ENCODE measurements around the gene GLB1L.
"Not testable (repeated sequence)": the region's sequence is repeated elsewhere in the genome, so short reads cannot be mapped to it uniquely, and the experiment has no call there.

The GLB1L gene

DNA sequence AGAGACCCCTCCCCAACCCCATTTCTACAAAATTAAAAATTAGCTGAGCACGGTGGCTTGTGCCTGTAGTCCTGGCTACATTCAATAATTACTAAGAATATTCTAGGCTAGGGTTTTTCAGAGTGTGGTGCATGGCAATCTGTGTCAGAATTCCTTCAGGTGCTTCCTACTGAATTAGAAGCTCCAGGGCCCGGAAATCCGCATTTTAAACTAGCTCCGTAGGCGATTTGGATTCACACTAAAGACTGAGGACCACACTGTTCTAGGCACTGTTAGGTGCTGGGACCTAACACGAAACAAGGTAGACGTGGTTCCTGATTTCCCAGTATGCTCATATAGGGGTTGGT is 39.3 kb downstream of the GLB1L start:
- H2AFZ ChIP-seq (ENCODE audit: low read depth, low read length, severe bottlenecking): peak overlapping the region; percentile 82
- peak overlapping the region; percentile 79 for H3K4me2 ChIP-seq (ENCODE audit: low read depth, low read length, poor library complexity, severe bottlenecking)
- H3K27ac ChIP-seq (ENCODE audit: low read depth, low read length): peak overlapping the region; percentile 48

DNA sequence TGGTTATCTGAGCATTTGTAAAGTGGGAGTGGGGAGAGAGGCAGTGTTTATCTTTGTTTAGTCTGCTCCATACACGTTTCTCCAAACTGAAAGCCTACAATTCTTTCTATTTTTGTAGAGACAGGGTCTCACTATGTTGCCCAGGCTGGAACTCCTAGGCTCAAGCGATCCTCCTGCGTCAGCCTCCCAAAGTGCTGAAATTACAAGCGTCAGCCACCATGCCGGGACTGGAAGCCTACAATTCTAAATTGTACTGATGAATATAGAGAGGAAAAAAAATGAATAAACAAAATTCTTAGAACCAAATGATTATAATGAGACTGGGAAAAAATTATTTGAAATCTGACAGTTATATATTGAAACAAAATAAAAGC is 40.1 kb downstream of the GLB1L start:
- Histone ChIP-seq H3K9me2 (replicated peaks; ENCODE audit: insufficient read depth, low read length) (no peaks in the 10 kb centered on the region), H3K4me3 (ENCODE audit: insufficient read depth, low read length, poor library complexity, severe bottlenecking) (no peak overlapping the region), H3K4me2 (ENCODE audit: low read depth, low read length, poor library complexity, severe bottlenecking) (no peak overlapping the region), H3K36me3 (ENCODE audit: low read length) (no peaks in the 10 kb centered on the region), H3F3A (ENCODE audit: insufficient read depth) (no peaks in the 10 kb centered on the region), H3K79me2 (ENCODE audit: insufficient read depth, low read length) (no peaks in the 10 kb centered on the region), H3K9ac (ENCODE audit: low read length) (no peak overlapping the region), H3K27me3 (ENCODE audit: low read length) (no peaks in the 10 kb centered on the region), H4K20me1 (ENCODE audit: low read depth, low read length) (no peaks in the 10 kb centered on the region), H3K27ac (ENCODE audit: low read depth, low read length) (no peak overlapping the region), H2AFZ (ENCODE audit: low read depth, low read length, severe bottlenecking) (no peak overlapping the region), H3K9me3 (ENCODE audit: insufficient read depth, low read length) (no peaks in the 10 kb centered on the region)
- TF ChIP-seq EZH2phosphoT487 (conservative IDR thresholded peaks at IDR 0.05; ENCODE audit: low read length): no peak
- TF ChIP-seq, protein P1, sequence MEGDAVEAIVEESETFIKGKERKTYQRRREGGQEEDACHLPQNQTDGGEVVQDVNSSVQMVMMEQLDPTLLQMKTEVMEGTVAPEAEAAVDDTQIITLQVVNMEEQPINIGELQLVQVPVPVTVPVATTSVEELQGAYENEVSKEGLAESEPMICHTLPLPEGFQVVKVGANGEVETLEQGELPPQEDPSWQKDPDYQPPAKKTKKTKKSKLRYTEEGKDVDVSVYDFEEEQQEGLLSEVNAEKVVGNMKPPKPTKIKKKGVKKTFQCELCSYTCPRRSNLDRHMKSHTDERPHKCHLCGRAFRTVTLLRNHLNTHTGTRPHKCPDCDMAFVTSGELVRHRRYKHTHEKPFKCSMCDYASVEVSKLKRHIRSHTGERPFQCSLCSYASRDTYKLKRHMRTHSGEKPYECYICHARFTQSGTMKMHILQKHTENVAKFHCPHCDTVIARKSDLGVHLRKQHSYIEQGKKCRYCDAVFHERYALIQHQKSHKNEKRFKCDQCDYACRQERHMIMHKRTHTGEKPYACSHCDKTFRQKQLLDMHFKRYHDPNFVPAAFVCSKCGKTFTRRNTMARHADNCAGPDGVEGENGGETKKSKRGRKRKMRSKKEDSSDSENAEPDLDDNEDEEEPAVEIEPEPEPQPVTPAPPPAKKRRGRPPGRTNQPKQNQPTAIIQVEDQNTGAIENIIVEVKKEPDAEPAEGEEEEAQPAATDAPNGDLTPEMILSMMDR (IDR thresholded peaks at IDR 0.05; ENCODE audit: insufficient read depth, low read length, poor library complexity, severe bottlenecking): no peak

More for the DNA sequence above, 39.3 kb downstream of the GLB1L start:
- H3K36me3 ChIP-seq (ENCODE audit: low read length): no peaks in the 10 kb centered on the region
- TF ChIP-seq EZH2phosphoT487 (conservative IDR thresholded peaks at IDR 0.05; ENCODE audit: low read length): no peak
- TF ChIP-seq, protein P1 (IDR thresholded peaks at IDR 0.05; ENCODE audit: insufficient read depth, low read length, poor library complexity, severe bottlenecking): no peak
- H3F3A ChIP-seq (ENCODE audit: insufficient read depth): no peaks in the 10 kb centered on the region
- H3K27me3 ChIP-seq (ENCODE audit: low read length): no peaks in the 10 kb centered on the region
- no peaks in the 10 kb centered on the region for H3K9me2 ChIP-seq (replicated peaks; ENCODE audit: insufficient read depth, low read length)
- H3K79me2 ChIP-seq (ENCODE audit: insufficient read depth, low read length): no peaks in the 10 kb centered on the region
- H3K4me3 ChIP-seq (ENCODE audit: insufficient read depth, low read length, poor library complexity, severe bottlenecking): peak overlapping the region; percentile 60
- H3K9me3 ChIP-seq (ENCODE audit: insufficient read depth, low read length): no peaks in the 10 kb centered on the region
- H3K9ac ChIP-seq (ENCODE audit: low read length): peak overlapping the region; percentile 68
- no peaks in the 10 kb centered on the region for H4K20me1 ChIP-seq (ENCODE audit: low read depth, low read length)

DNA sequence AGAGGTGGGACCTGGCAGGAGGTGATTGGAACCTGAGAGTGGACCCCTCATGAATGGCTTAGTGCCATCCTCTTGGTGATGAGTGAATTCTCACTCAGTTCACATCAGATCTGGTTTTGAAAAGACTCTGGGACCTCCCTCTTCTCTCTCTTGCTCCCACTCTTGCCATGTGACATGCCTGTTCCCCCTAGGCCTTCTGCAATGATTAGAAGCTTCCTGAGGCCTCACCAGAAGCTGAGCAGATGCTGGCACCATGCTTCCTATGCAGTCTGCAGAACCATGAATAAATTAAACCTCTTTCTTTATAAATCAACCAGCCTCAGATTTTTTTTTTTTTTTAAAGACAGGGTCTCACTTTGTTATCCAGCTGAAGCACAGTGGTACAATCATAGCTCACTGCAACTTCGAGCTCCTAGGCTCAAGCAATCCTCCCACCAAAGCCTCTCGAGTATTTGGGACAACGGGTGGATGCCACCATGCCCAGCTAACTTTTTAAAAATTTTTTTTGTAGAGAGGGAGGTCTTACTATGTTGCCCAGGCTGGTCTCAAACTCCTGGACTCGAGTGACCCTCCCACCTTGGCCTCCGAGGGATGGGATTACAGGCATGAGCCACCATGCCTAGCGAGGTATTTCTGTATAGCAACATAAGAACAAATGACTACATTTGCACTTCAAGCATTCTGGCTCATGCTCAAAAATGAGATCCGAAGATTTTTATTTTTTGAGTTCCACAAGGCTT is 40.6 kb downstream of the GLB1L start:
- Histone ChIP-seq H3K9me2 (replicated peaks; ENCODE audit: insufficient read depth, low read length) (no peaks in the 10 kb centered on the region), H2AFZ (ENCODE audit: low read depth, low read length, severe bottlenecking) (no peak overlapping the region), H3K9ac (ENCODE audit: low read length) (no peak overlapping the region), H3K4me2 (ENCODE audit: low read depth, low read length, poor library complexity, severe bottlenecking) (no peak overlapping the region), H4K20me1 (ENCODE audit: low read depth, low read length) (no peaks in the 10 kb centered on the region), H3K79me2 (ENCODE audit: insufficient read depth, low read length) (no peaks in the 10 kb centered on the region), H3F3A (ENCODE audit: insufficient read depth) (no peaks in the 10 kb centered on the region), H3K27me3 (ENCODE audit: low read length) (no peaks in the 10 kb centered on the region), H3K4me3 (ENCODE audit: insufficient read depth, low read length, poor library complexity, severe bottlenecking) (no peak overlapping the region), H3K27ac (ENCODE audit: low read depth, low read length) (no peak overlapping the region), H3K9me3 (ENCODE audit: insufficient read depth, low read length) (no peaks in the 10 kb centered on the region), H3K36me3 (ENCODE audit: low read length) (no peaks in the 10 kb centered on the region)
- TF ChIP-seq, protein P1 (IDR thresholded peaks at IDR 0.05; ENCODE audit: insufficient read depth, low read length, poor library complexity, severe bottlenecking): no peak

DNA sequence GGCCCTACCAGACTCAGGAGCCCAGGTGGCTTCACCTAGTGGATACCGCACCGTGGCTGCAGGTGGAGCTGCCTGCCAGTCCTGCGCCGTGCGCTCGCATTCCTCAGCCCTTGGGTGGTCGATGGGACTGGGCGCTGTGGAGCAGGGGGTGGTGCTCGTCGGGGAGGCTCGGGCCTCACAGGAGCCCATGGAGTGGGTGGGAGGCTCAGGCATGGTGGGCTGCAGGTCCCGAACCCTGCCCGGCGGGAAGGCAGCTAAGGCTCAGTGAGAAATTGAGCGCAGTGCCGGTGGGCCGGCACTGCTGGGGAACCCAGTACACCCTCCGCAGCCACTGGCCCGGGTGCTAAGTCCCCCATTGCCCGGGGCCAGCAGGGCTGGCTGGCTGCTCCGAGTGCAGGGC is 43.9 kb downstream of the GLB1L start:
- H3K79me2 ChIP-seq (ENCODE audit: insufficient read depth, low read length); H4K20me1 ChIP-seq (ENCODE audit: low read depth, low read length); H3K9ac ChIP-seq (ENCODE audit: low read length); H3F3A ChIP-seq (ENCODE audit: insufficient read depth); H3K27ac ChIP-seq (ENCODE audit: low read depth, low read length); H3K36me3 ChIP-seq (ENCODE audit: low read length); H3K4me2 ChIP-seq (ENCODE audit: low read depth, low read length, poor library complexity, severe bottlenecking); H3K27me3 ChIP-seq (ENCODE audit: low read length); H3K4me3 ChIP-seq (ENCODE audit: insufficient read depth, low read length, poor library complexity, severe bottlenecking); H2AFZ ChIP-seq (ENCODE audit: low read depth, low read length, severe bottlenecking); H3K9me2 ChIP-seq (replicated peaks; ENCODE audit: insufficient read depth, low read length); H3K9me3 ChIP-seq (ENCODE audit: insufficient read depth, low read length): not testable (repeated sequence)

DNA sequence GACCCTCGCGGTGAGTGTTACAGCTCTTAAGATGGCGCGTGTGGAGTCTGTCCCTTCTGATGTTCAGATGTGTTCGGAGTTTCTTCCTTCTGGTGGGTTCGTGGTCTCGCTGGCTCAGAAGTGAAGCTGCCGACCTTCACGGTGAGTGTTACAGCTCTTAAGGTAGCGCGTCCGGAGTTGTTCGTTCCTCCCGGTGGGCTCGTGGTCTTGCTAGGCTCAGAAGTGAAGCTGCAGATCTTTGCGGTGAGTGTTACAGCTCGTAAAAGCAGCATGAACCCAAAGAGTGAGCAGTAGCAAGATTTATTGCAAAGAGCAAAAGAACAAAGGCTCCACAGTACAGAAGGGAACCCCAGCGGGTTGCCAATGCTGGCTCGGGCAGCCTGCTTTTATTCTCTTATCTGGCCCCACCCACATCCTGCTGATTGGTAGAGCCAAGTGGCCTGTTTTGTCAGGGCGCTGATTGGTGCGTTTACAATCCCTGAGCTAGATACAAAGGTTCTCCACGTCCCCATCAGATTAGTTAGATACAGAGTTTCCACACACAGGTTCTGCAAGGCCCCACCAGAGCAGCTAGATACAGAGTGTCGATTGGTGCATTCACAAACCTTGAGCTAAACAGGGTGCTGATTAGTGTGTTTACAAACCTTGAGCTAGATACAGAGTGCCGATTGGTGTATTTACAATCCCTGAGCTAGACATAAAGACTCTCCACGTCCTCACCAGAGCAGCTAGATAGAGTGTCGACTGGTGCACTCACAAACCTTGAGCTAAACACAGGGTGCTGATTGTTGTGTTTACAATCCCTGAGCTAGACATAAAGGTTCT is 44.5 kb downstream of the GLB1L start:
- not testable (repeated sequence) for H3K9me3 ChIP-seq (ENCODE audit: insufficient read depth, low read length); H3K4me3 ChIP-seq (ENCODE audit: insufficient read depth, low read length, poor library complexity, severe bottlenecking); H3F3A ChIP-seq (ENCODE audit: insufficient read depth); H2AFZ ChIP-seq (ENCODE audit: low read depth, low read length, severe bottlenecking); H3K79me2 ChIP-seq (ENCODE audit: insufficient read depth, low read length); H3K27ac ChIP-seq (ENCODE audit: low read depth, low read length); H3K27me3 ChIP-seq (ENCODE audit: low read length); H4K20me1 ChIP-seq (ENCODE audit: low read depth, low read length); H3K9ac ChIP-seq (ENCODE audit: low read length); H3K36me3 ChIP-seq (ENCODE audit: low read length); H3K9me2 ChIP-seq (replicated peaks; ENCODE audit: insufficient read depth, low read length); H3K4me2 ChIP-seq (ENCODE audit: low read depth, low read length, poor library complexity, severe bottlenecking)
